ENCODE data around the gene RSPO4.

DNA sequence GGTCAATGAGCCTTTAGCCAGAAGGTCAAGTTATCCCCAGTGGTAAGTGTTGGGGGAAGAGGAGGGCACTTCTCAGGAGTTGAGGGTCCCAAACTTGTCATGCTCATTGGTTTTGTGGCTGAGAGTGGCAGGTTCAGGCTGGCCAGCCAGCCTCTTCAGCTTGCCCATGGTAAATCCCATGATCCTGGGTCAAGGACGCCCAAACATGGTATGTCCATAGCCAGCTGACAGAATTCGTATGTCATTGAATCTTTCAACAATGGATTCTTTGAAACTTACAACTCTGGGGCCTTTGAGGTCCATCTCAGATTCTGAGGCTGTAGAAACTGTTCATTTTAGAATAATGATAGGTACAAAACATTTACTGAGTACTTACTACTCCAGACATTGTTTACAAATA is 36.1 kb upstream of the RSPO4 start:
- TF ChIP-seq, protein P1, sequence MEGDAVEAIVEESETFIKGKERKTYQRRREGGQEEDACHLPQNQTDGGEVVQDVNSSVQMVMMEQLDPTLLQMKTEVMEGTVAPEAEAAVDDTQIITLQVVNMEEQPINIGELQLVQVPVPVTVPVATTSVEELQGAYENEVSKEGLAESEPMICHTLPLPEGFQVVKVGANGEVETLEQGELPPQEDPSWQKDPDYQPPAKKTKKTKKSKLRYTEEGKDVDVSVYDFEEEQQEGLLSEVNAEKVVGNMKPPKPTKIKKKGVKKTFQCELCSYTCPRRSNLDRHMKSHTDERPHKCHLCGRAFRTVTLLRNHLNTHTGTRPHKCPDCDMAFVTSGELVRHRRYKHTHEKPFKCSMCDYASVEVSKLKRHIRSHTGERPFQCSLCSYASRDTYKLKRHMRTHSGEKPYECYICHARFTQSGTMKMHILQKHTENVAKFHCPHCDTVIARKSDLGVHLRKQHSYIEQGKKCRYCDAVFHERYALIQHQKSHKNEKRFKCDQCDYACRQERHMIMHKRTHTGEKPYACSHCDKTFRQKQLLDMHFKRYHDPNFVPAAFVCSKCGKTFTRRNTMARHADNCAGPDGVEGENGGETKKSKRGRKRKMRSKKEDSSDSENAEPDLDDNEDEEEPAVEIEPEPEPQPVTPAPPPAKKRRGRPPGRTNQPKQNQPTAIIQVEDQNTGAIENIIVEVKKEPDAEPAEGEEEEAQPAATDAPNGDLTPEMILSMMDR (conservative IDR thresholded peaks at IDR 0.05; ENCODE audit: low read depth in 2 of 2): no peak
- TF ChIP-seq JUNB (IDR thresholded peaks at IDR 0.05; ENCODE audit: unreplicated experiment) (no peak), EZH2 (IDR thresholded peaks at IDR 0.05; ENCODE audit: low read depth, unreplicated experiment) (no peak), EZH2phosphoT487 (IDR thresholded peaks at IDR 0.05; ENCODE audit: unreplicated experiment) (no peak), POLR2AphosphoS5 (IDR thresholded peaks at IDR 0.05; ENCODE audit: low read depth) (no peak), CREB1 (CRISPR knock-in tag; IDR thresholded peaks at IDR 0.05; ENCODE audit: low read depth) (no peak), STAT1 (IDR thresholded peaks at IDR 0.05; ENCODE audit: unreplicated experiment) (no peak), NANOG (IDR thresholded peaks at IDR 0.05; ENCODE audit: borderline replicate concordance) (no peak), ZNF331 (CRISPR knock-in tag; IDR thresholded peaks at IDR 0.05; ENCODE audit: low read depth) (no peak)
- TF ChIP-seq, protein P2, sequence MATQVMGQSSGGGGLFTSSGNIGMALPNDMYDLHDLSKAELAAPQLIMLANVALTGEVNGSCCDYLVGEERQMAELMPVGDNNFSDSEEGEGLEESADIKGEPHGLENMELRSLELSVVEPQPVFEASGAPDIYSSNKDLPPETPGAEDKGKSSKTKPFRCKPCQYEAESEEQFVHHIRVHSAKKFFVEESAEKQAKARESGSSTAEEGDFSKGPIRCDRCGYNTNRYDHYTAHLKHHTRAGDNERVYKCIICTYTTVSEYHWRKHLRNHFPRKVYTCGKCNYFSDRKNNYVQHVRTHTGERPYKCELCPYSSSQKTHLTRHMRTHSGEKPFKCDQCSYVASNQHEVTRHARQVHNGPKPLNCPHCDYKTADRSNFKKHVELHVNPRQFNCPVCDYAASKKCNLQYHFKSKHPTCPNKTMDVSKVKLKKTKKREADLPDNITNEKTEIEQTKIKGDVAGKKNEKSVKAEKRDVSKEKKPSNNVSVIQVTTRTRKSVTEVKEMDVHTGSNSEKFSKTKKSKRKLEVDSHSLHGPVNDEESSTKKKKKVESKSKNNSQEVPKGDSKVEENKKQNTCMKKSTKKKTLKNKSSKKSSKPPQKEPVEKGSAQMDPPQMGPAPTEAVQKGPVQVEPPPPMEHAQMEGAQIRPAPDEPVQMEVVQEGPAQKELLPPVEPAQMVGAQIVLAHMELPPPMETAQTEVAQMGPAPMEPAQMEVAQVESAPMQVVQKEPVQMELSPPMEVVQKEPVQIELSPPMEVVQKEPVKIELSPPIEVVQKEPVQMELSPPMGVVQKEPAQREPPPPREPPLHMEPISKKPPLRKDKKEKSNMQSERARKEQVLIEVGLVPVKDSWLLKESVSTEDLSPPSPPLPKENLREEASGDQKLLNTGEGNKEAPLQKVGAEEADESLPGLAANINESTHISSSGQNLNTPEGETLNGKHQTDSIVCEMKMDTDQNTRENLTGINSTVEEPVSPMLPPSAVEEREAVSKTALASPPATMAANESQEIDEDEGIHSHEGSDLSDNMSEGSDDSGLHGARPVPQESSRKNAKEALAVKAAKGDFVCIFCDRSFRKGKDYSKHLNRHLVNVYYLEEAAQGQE (IDR thresholded peaks at IDR 0.05; ENCODE audit: unreplicated experiment): no peak
- TF ChIP-seq, protein P3, sequence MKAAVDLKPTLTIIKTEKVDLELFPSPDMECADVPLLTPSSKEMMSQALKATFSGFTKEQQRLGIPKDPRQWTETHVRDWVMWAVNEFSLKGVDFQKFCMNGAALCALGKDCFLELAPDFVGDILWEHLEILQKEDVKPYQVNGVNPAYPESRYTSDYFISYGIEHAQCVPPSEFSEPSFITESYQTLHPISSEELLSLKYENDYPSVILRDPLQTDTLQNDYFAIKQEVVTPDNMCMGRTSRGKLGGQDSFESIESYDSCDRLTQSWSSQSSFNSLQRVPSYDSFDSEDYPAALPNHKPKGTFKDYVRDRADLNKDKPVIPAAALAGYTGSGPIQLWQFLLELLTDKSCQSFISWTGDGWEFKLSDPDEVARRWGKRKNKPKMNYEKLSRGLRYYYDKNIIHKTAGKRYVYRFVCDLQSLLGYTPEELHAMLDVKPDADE (IDR thresholded peaks at IDR 0.05): no peak

All from GM23338 (cell line).